ENCODE data around the gene AAGAB.

The AAGAB gene

GRCh38 chr15:67177752-67178151 lies 76.7 kb downstream of the AAGAB start:
- no peak for TF ChIP-seq CTCF (IDR thresholded peaks at IDR 0.05; ENCODE audit: borderline replicate concordance, insufficient read depth, low read depth, low read length)
- H3K4me3 ChIP-seq (ENCODE audit: low read depth, low read length) = no peak overlapping the region

DNA sequence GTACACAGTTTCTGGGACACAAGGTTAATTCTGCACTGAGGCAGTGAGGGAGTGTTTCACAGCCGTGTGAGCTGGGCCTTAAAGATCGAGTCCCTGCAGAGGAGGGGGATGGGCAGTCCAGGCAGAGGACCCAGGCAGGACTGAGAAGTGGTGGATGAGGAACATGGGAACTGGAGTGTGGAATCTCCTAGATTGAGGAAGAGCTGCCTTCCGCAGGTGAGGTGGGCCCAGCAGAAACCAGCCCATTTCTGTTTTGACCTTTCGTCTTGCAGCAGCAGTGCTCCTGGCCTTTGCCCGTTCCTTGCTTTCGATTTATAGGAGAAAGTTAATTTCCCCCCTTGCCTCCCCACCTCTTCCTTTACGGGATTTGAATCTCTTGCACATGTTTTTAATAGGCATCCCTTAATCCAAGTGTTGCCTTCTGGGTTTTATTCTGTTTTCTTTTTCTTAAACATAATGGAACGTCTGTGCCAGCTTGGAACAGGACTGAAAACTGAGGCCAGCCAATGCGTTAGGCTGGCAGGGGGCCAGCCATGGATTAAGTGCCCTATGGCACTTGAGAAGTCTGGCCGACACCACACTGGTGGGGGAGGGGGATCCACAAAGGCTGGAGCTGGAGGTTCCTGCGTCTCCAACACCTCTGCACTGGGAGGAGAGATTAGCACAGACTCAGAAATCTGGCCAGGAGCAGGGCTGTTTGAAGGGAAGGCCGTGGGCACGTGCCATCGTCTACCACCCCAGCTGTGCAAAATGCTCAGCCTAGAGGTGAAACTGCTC lies 78.1 kb downstream of the AAGAB start:
- TF ChIP-seq CTCF (IDR thresholded peaks at IDR 0.05; ENCODE audit: borderline replicate concordance, insufficient read depth, low read depth, low read length) = no peak
- H3K4me3 ChIP-seq (ENCODE audit: low read depth, low read length) = no peak overlapping the region

GRCh38 chr15:67175643-67176071 lies 78.8 kb downstream of the AAGAB start:
- no peak overlapping the region for H3K4me3 ChIP-seq (ENCODE audit: low read depth, low read length)

DNA sequence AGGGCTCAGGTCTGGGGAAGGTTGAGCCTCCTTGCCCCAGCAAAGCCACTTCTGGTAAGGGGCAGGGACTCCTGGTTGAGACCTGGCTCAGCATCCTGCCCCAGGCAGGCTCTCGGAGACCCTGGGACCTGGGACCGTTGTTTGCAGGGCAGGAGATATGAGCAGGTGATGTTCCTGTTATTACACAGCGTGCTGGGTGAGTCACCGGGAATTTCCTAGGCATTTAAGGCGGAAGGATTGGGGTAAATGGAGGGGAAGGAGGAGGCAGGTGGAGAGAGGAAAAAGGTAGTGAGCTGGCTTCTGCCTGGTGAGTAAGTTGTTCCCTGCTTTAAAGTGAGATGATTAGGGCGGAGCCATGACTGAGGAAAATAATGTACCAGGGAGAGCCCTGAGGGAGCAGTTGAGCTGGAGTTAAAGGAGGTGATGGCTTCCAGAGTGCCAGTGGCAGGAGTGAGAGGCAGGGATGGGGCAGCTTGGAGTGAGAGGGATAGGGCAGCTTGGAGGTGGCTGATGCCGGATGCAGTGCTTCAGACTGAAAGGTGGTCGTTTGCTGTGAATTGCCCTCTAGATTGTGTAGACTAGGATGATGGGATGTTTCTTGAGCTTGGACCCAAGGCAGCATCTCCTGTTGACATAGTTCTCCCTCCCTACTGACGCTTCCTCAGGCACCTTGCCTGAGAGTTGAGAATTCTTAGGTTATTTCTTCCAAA lies 79.4 kb downstream of the AAGAB start:
- no peak for TF ChIP-seq CTCF (IDR thresholded peaks at IDR 0.05; ENCODE audit: borderline replicate concordance, insufficient read depth, low read depth, low read length)
- no peak overlapping the region for H3K4me3 ChIP-seq (ENCODE audit: low read depth, low read length)

More at GRCh38 chr15:67175643-67176071, 78.8 kb downstream of the AAGAB start:
- TF ChIP-seq CTCF (IDR thresholded peaks at IDR 0.05; ENCODE audit: borderline replicate concordance, insufficient read depth, low read depth, low read length) = no peak

GRCh38 chr15:67174446-67174845 lies 80.0 kb downstream of the AAGAB start:
- no peak overlapping the region for H3K4me3 ChIP-seq (ENCODE audit: low read depth, low read length)
- no peak for TF ChIP-seq CTCF (IDR thresholded peaks at IDR 0.05; ENCODE audit: borderline replicate concordance, insufficient read depth, low read depth, low read length)

GRCh38 chr15:67173786-67174185 lies 80.7 kb downstream of the AAGAB start:
- no peak overlapping the region for H3K4me3 ChIP-seq (ENCODE audit: low read depth, low read length)
- TF ChIP-seq CTCF (IDR thresholded peaks at IDR 0.05; ENCODE audit: borderline replicate concordance, insufficient read depth, low read depth, low read length) = no peak

GRCh38 chr15:67173005-67173404 lies 81.5 kb downstream of the AAGAB start:
- no peak for TF ChIP-seq CTCF (IDR thresholded peaks at IDR 0.05; ENCODE audit: borderline replicate concordance, insufficient read depth, low read depth, low read length)
- H3K4me3 ChIP-seq (ENCODE audit: low read depth, low read length) = no peak overlapping the region

Data from GM12875 (cell line).